Neural crest cell (in vitro differentiated cells): ENCODE data around the gene NUP35. TPM values are rescaled to one million over a fixed set of nuclear protein-coding genes. Genes with fewer than 3 reads are reported as not detected.

ENCODE experiments used
- DNase-seq: peaks from one replicate; pipeline ENCODE4 v3.0.0; 2021; ENCODE audit warnings: low read depth, mixed read lengths, low spot score
- H3K27ac Mint-ChIP-seq: one replicate; pipeline ENCODE4 v1.8.0; 2021; ENCODE audit warnings: mild to moderate bottlenecking, mixed read lengths; ENCODE audit not compliant: unreplicated experiment
- H3K27me3 Mint-ChIP-seq: 2 replicates; pipeline ENCODE4 v1.8.0; 2021; ENCODE audit warnings: low read depth, mild to moderate bottlenecking, mixed read lengths
- H3K36me3 Mint-ChIP-seq: 2 replicates; pipeline ENCODE4 v1.8.0; 2021; ENCODE audit warnings: low read depth, mild to moderate bottlenecking, mixed read lengths
- H3K4me1 Mint-ChIP-seq: 2 replicates; pipeline ENCODE4 v1.8.0; 2021; ENCODE audit warnings: mixed read lengths
- H3K4me3 Mint-ChIP-seq: one replicate; pipeline ENCODE4 v1.8.0; 2021; ENCODE audit warnings: mild to moderate bottlenecking, mixed read lengths
- H3K9me3 Mint-ChIP-seq: 2 replicates; pipeline ENCODE4 v1.8.0; 2021; ENCODE audit warnings: mixed read lengths
- CTCF ChIP-seq: fragments of 200-600 bp; sonication (generic); conservative IDR thresholded peaks from 2 replicates; pipeline ENCODE4 v1.5.0; 2021; ENCODE audit warnings: antibody characterized with exemption, mild to moderate bottlenecking
- total RNA-seq: library from RNA; stranded (reverse); gene quantifications from 2 replicates; pipeline ENCODE4 v1.2.1, GENCODE V29; 2021

Gene NUP35
- total RNA-seq, 1 donor from 2014 or later = 28.5 TPM

- H3K27ac Mint-ChIP-seq = no peak overlapping the region
- H3K4me3 Mint-ChIP-seq = no peak overlapping the region
- no peak for TF ChIP-seq CTCF
- DNase-seq = no peak
- peaks cover 42% of the 10 kb centered on the region for H3K36me3 Mint-ChIP-seq
- H3K4me1 Mint-ChIP-seq = no peaks in the 10 kb centered on the region
- peaks cover 9% of the 10 kb centered on the region for H3K9me3 Mint-ChIP-seq
- no peaks in the 10 kb centered on the region for H3K27me3 Mint-ChIP-seq
These were observed 71.8 kb downstream of the NUP35 start for GRCh38 chr2:183195998-183196409.

- Mint-ChIP-seq H3K36me3 (peaks cover 34% of the 10 kb centered on the region), H3K9me3 (peaks cover 12% of the 10 kb centered on the region)
- TF ChIP-seq CTCF = no peak
These were observed 80.2 kb downstream of the NUP35 start for GRCh38 chr2:183204397-183204796.

GRCh38 chr2:183207110-183207509 lies 82.9 kb downstream of the NUP35 start:
- TF ChIP-seq CTCF = no peak
- Mint-ChIP-seq H3K36me3 (peaks cover 36% of the 10 kb centered on the region), H3K4me3 (no peak overlapping the region), H3K27me3 (no peaks in the 10 kb centered on the region), H3K27ac (no peak overlapping the region), H3K9me3 (peaks cover 15% of the 10 kb centered on the region), H3K4me1 (no peaks in the 10 kb centered on the region)
- no peak for DNase-seq

More at GRCh38 chr2:183204397-183204796, 80.2 kb downstream of the NUP35 start:
- Mint-ChIP-seq H3K27me3 (no peaks in the 10 kb centered on the region), H3K4me1 (no peaks in the 10 kb centered on the region), H3K27ac (no peak overlapping the region), H3K4me3 (no peak overlapping the region)
- DNase-seq = no peak

GRCh38 chr2:183209395-183210028 lies 85.3 kb downstream of the NUP35 start:
- H3K27ac Mint-ChIP-seq = no peak overlapping the region
- H3K4me3 Mint-ChIP-seq = no peak overlapping the region
- no peak for TF ChIP-seq CTCF
- H3K4me1 Mint-ChIP-seq = no peaks in the 10 kb centered on the region
- H3K36me3 Mint-ChIP-seq = peaks cover 36% of the 10 kb centered on the region
- H3K9me3 Mint-ChIP-seq = peaks cover 15% of the 10 kb centered on the region
- H3K27me3 Mint-ChIP-seq = no peaks in the 10 kb centered on the region
- no peak for DNase-seq

Other genes starting within 250 kb of the NUP35 start
- 106 and 107 TPM in 2 replicates for gene NCKAP1, start 86.0 kb upstream of the NUP35 start, total RNA-seq
- 3.5 and 4.7 TPM in 2 replicates for gene DUSP19, start 45.7 kb upstream of the NUP35 start, total RNA-seq